SH-SY5Y (cell line): Measurements from ENCODE around the gene ASCC2.

Experiments
- GATA2 ChIP-seq: IDR thresholded peaks from 2 replicates; pipeline ENCODE4 v1.6.1; 2011; ENCODE audit warnings: mild to moderate bottlenecking, low read depth, low read length
- GATA3 ChIP-seq: IDR thresholded peaks from 2 replicates; pipeline ENCODE4 v1.6.1; 2011; ENCODE audit warnings: low read depth, mild to moderate bottlenecking, low read length, moderate library complexity

DNA sequence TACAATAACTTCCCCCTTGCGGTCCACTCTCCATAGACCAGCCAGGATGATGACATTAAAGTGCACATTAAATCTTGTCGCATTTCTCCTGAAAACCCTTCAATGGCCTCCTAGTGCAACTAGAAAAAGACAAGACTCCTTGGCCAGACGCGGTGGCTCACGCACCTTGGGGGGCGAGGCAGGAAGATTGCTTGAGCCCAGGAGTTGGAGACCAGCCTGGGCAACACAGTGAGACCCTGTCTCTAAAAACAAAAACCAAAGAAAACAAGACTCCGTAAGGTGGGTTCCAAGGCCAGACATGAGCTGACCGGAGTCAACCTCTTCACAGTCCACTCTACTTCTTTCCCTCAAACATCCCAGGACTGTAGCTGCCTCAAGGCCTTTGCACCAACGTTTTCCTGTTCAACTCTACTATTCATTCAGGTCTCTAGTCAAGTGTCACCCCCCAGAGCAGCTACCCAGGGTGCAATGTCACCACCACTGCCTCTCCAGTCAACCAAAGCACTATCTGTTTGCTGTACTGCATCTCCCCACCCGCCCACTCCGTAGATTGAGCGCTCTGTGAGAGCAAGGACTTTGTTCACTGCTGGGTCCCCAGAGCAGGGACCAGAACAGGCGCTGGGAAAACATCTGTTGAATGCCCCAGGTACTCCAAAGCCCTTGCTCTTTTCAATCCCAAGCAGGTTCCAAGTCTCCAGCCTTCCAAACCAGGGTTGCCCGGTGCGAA lies 72.0 kb downstream of the ASCC2 start:
- no peak for TF ChIP-seq GATA2
- TF ChIP-seq GATA3 = no peak
